Erythroblast (primary cell): Measurements from ENCODE around the gene SERPINA9.

Experiments used
- DNase-seq, 2 experiments: peaks; one replicate each; lab custom pipeline; 2025; lab: John Stamatoyannopoulos, UW
- GATA1 ChIP-seq: IDR thresholded peaks from 2 replicates; pipeline ENCODE4 v1.6.1; 2011; ENCODE audit warnings: low read depth, mild to moderate bottlenecking, control low read depth, low read length, moderate library complexity
- POLR2A ChIP-seq: IDR thresholded peaks from 2 replicates; pipeline ENCODE4 v1.6.1; 2011; ENCODE audit warnings: mild to moderate bottlenecking, low read length

Gene SERPINA9

GRCh38 chr14:94462219-94462551 is 13.8 kb downstream of the SERPINA9 start:
- TF ChIP-seq POLR2A (no peak), GATA1 (no peak)
- no peak for DNase-seq

- TF ChIP-seq GATA1 (no peak), POLR2A (no peak)
- DNase-seq, result no peak
These were observed 14.3 kb downstream of the SERPINA9 start for GRCh38 chr14:94461526-94462218.

GRCh38 chr14:94460631-94461416 is 15.2 kb downstream of the SERPINA9 start:
- no peak for DNase-seq
- TF ChIP-seq GATA1 (no peak), POLR2A (no peak)

GRCh38 chr14:94458558-94459205 is 17.3 kb downstream of the SERPINA9 start:
- no peak for DNase-seq
- no peak for TF ChIP-seq POLR2A
- TF ChIP-seq GATA1, result no peak

GRCh38 chr14:94458096-94458495 is 17.9 kb downstream of the SERPINA9 start:
- no peak for DNase-seq
- TF ChIP-seq POLR2A (no peak), GATA1 (no peak)

- no peak for DNase-seq
- TF ChIP-seq POLR2A (no peak), GATA1 (no peak)
These were observed 20.1 kb downstream of the SERPINA9 start for GRCh38 chr14:94455928-94456327.

- TF ChIP-seq GATA1 (no peak), POLR2A (no peak)
- DNase-seq, result no peak
These were observed 24.2 kb downstream of the SERPINA9 start for GRCh38 chr14:94451826-94452225.

- no peak for DNase-seq
- TF ChIP-seq GATA1 (no peak), POLR2A (no peak)
These were observed 24.8 kb downstream of the SERPINA9 start for GRCh38 chr14:94451091-94451771.

GRCh38 chr14:94450722-94451090 is 25.3 kb downstream of the SERPINA9 start:
- no peak for TF ChIP-seq GATA1
- TF ChIP-seq POLR2A, result no peak
- DNase-seq, result no peak

- DNase-seq, result no peak
- TF ChIP-seq GATA1, result no peak
- no peak for TF ChIP-seq POLR2A
These were observed 26.1 kb downstream of the SERPINA9 start for GRCh38 chr14:94449930-94450329.

- TF ChIP-seq GATA1 (no peak), POLR2A (no peak)
- DNase-seq, result no peak
These were observed 27.8 kb downstream of the SERPINA9 start for GRCh38 chr14:94448071-94448808.

- DNase-seq, result no peak
- TF ChIP-seq GATA1 (no peak), POLR2A (no peak)
These were observed 28.8 kb downstream of the SERPINA9 start for GRCh38 chr14:94447206-94447605.

GRCh38 chr14:94446126-94446525 is 29.9 kb downstream of the SERPINA9 start:
- TF ChIP-seq GATA1 (no peak), POLR2A (no peak)
- no peak for DNase-seq

- TF ChIP-seq POLR2A, result no peak
- no peak for TF ChIP-seq GATA1
- DNase-seq, result no peak
These were observed 31.0 kb downstream of the SERPINA9 start for GRCh38 chr14:94445003-94445402.
